NCI-H345 treated with DMSO at 0.1 percent for 48 hours (cell line): ENCODE measurements around the gene UGDH.
"Not testable (repeated sequence)": the region's sequence is repeated elsewhere in the genome, so short reads cannot be mapped to it uniquely, and the experiment has no call there.

Experiments
- DNase-seq: peaks from one replicate; lab custom pipeline; 2025; ENCODE audit not compliant: unreplicated experiment; lab: John Stamatoyannopoulos, UW

UGDH gene

DNA sequence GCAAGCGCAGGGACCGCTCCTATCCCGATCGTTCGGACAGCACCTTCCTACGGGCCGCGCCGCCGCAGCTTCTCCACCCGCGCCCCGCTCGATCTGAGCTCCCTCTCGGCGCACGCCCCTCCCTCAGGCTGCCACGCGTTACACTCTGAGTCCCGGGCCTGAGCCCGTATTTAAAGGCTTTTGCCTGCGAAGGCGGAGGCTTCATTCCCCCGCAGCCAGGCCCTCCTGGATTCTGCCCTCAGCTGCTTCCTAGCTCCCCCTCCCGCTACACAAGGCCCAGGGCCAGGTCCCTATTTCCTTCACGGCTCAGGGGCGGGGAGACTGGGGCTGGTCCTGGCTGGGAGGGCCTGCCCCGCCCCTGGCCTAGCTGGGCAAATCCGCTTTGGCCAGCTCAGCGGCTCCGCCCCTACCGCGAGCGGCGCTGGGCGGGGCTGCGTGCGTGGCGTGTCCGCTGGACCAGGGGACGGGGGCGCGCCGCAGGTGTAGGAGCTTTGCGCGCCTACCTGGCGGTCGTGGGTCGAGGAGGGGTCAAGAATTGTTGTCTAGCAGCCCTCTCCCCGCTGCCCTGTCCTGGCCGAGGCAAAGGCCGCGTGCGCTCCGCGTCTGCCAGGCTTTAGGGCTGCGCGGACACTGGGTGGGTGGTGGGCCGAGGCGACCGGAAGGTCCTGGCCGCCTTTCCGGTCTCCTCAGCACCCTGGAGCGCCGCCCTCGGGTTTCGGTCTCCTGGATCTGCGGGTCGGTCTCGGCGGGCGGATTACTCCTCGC is at the start of gene UGDH:
Gene UGDH, minus strand, starts transcription at position 144 of the 765 bp plus-strand sequence. CDS start 5,927 bp downstream, outside the sequence.
- DNase-seq: peak; percentile 78

DNA sequence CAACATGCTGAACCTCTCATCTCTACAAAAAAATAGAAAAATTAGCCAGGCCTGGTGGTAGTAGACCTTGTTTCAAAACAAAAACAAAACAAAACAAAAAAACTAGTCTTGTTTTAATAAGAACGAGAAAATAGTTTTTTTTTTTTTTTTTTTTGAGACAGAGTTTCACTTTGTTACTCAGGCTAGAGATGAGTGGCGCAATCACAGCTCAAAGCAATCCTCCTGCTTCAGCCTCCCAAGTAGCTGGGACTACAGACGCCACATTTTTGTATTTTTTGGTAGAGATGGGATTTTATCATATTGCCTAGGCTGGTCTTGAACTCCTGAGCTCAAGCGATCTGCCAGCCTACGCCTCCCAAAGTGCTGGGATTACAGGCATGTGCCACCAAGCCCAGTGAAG is 47.7 kb upstream of the UGDH start:
- no peak for DNase-seq

DNA sequence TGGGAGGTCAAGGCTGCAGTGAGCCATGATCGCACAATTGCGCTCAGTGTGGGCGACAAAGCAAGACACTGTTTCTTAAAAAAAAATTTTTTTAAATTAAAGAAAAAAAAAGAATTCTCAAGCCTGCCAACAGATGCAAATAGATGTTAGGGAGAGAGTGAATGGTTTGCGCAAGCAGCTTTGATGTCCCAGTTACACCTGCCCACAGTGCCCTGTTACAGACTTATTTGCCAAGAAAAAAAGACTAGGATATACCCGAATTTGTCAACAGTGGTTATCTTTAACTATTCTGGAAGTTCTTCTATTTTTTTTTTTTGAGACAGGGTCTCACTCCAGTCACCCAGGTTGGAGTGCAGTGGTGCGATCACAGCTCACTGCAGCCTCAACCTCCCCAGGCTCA is 44.3 kb upstream of the UGDH start:
- no peak for DNase-seq

DNA sequence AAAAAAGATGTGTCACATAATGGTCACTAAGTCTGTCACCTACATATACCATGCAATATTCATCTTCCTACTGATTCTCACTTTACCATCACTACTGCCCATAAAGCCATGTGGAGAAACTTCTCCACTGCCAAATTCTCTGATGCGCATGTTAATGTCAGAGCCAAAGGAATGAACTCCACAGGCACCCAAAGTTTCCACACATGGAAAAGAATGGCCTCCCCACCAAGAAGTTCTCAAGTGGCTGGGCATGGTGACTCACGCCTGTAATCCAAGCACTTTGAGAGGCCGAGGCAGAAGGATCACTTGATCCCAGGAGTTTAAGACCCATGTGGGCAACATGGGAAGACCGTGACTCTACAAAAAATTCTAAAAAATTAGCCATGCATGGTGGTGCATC is 43.8 kb upstream of the UGDH start:
- DNase-seq: no peak

DNA sequence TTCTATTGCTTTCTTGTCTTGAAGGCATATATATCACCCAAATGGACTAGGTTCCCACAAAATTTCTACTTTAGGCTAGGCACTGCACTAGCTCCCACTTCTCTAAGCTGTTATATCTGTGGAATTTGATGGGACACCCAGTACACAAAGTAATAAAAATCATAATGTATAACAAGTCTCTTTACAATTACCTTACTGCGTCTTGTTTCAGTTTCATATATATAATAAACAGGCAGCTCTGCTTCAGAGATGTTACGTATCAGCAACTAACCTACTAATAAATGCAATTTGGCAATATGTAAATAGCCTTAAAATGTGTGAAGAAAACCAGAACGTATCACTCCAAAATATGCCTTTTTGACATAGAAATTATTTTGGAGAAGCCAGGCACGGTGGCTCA is 42.0 kb upstream of the UGDH start:
- no peak for DNase-seq

DNA sequence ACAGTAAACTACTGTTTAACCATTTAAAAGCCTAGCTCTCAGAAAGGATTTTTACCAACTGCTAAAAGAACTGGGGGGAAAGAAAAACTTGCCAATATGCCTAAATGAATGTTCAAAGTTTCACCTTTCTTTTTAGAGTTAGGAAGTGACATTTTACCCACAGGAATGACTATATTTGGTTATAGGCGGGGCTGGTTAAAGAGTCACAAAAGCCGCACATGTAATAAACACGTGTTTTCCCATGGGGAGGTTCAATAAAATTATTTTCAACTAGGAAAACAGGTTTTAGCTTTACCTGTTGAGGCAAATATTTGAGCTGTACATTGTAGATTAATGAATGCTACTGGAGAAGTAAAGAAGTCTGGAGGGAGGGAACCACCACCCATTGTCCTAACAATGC is 41.6 kb upstream of the UGDH start:
- DNase-seq: no peak

DNA sequence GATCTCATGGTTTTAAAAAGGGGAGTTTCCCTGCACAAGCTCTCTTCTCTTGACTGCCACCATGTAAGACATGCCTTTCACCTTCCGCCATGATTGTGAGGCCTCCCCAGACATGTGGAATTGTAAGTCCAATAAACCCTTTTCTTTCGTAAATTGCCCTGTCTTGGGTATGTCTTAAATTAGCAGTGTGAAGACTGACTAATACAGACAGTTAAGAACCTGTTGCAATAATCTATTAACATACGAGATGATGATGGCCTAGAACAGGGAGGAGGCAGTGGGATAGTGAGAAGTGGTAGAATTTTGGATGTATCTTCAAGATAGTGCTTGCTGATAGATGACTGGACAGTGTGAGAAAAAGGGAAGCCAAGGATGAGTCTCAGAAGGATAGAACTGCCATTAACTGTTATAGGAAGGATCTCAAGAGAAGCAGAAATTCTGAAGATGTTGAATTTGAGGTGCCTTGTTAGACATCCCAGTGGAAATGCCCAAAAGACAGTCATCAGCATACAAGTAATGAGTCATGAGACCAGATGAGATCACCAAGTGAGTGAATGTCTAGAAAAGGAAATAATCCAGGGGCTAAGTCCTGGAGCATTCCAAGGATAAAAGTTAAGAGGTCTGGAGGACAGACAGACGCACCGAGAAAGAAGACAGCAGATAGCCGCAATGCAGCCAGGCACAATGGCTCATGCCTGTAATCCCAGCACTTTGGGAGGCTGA is 38.8 kb upstream of the UGDH start:
- no peak for DNase-seq

DNA sequence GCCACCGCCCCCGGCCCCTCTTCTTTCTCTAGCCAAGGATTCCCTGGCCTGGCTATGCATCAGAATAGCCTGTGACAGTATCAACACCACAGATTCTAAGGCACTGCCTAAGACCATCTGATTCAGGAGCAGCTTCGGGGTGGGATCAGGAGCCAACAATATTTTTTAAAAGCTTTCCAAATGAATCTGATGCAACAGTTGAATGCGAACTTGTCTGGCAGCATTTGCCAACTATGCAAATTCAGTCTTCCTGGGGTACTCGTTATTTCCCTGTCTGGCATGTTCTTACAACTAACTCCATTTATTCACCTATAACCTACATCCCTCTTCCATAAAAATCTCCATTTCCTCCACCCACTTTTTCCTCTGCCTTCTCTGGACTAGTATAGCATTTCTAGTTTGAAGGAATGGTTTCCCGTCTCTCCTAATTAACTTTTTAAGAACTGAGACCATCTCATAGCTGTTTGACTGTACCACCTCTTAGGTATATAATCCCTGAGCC is 36.2 kb upstream of the UGDH start:
- DNase-seq: no peak

DNA sequence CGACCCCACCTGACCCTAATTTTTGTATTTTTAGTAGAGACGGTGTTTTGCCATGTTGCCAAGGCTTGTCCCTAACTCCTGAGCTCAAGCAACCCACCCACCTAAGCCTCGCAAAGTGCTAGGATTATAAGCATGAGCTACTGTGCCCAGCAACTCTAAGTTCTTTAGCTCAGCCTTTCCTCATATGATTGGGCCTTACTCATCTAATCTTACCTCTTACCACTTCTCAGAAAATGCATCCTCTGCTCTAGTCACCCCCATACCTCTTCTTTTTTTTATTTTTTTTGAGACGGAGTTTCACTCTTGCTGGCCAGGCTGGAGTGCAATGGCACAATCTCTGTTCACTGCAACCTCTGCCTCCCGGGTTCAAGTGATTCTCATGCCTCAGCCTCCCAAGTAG is 35.6 kb upstream of the UGDH start:
- DNase-seq: no peak

DNA sequence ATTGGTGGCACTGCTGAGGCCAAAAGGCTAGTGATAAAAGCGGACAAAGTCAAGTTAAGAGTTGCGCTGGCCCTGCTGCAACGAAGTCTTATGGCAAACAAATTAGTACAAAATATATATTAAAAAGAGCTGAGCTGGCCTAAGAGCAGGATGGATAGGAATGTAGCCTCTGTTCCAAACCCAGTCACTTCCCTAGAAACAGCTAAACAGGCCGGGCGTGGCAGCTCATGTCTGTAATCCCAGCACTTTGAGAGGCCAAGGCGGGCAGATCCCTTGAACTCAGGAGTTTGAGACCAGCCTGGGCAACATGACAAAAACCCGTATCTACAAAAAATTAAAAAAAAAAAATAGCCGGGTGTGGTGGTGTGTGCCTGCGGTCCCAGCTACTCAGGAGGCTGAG is 32.4 kb upstream of the UGDH start:
- DNase-seq: no peak

DNA sequence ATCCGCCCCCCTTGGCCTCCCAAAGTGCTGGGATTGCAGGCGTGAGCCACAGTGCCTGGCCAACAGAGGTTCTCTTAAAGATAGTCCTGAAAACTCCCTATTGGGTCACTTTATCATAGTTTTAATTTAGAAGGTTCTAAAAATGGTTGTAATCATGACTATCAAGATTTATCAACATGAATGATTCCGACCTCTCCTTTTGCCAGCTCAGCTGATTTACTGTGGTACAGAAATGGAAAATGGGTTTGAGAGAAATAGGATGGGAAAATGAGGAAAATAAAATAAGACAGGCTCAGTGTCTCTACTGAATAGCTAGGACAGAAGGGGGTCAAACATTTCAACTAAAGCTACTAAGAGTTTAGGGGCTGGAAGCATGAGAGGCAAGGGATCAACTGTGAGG is 28.2 kb upstream of the UGDH start:
- DNase-seq: no peak

DNA sequence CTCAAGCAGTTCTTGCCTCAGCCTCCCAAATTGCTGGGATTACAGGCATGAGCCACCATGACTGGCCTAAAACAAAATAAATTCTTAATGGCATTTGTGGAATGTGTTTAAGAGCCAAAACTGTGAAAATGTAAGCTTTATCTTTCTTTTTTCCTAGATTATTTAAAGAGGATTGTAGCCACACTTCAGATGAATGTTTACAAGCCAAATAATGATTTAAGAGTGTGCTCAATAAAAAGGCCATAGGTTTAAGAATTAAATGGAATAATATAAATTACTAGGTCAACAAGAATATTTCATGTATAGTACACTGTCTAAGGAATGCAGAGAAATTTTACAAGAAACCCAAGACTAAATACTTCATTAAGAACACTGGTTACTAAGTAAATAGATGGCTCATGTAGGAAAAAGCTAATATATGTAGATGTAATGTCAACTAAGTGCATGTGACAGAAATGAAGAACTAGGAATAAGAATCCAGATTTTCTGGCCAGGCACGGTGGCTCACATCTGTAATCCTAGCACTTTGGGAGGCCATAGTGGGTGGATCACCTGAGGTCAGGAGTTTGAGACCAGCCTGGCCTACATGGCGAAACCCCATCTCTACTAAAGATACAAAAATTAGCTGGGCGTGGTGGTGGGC is 21.3 kb upstream of the UGDH start:
- DNase-seq: no peak

DNA sequence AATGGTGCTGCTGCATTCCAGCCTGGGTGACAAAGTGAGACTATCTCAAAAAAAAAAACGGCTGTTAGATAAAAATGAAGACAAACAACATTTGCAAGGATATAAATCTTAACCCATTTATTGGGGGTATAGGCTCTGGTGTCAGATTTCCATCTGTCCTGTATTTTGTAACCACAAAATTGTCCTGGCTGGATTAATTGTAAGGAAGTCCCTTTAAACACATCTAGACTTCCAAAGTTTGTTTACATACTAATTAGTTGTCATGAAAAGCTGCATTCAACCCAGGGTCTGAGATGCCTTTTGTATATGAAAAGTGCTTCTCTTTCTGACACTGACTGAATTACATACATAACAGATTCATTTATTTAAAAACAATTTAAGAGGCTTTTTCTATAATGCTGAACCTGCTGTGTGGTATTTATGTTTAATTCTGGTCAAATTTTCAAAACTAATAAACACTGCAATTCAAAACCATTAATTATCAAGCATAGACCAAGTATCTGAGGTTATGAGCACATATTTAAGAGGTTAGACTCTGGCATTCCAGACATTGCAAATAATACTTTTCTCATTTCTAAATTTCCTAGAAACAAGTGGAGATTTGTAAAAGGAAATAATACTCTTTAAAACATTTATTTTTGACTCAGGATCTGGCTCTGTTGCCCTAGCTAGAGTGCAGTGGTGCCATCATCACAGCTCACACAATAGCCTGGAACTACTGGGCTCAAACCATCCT is 17.5 kb upstream of the UGDH start:
- DNase-seq: no peak

DNA sequence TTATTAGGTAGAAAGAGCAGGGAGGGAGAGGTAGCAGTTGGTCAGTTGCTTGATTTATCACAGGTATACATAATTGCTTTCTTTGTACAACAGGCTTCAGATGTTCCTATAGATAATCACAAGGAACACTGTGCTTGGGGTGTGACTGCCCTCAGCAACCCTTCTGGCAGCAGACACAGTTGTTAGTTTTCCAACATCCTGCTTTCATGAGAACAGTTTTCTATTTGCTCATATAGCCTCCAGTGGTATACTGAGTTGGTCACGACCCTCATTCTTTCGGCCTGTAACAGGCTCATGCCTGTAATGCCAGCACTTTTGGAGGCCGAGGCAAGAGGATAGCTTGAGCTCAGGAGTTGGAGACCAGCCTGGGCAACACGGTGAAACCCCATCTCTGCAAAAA is 16.8 kb upstream of the UGDH start:
- DNase-seq: not testable (repeated sequence)

DNA sequence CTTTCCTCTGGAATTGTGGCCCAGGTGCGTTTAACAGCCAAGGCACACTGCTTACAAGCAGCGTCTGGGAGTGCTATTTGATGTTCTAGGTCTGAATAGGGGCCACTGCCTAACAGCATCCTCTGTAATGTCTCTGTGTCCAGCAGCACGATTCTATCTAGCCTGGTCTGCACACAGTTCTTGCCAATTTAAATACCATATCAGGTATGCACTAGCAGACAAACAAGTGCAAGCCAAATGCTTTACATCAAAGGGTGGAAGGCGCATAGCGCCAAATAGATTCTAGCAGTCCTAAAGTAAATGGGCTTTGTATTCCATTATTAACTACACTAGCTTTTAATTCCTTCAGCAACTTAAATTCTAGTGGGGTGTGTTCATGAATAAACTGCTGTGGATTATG is 15.8 kb upstream of the UGDH start:
- no peak for DNase-seq

DNA sequence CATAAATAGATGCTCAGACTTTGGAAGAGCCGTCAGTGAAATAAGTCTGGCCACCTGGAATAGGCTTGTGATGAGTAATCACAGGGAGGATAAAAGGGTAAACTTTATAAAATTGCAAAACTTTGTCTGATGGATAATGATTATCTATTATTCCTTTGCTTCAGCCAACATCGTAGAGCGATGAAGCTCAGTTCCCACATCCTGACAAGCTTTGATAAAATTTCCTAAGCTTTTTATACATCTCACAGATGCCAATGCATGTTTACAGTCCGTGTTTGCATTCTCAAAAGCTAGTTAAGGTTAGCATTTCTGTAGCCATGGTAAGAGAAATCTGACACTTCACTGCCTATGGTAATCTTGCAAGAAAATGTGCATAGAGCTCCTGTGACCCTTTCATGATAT is 15.4 kb upstream of the UGDH start:
- DNase-seq: no peak

DNA sequence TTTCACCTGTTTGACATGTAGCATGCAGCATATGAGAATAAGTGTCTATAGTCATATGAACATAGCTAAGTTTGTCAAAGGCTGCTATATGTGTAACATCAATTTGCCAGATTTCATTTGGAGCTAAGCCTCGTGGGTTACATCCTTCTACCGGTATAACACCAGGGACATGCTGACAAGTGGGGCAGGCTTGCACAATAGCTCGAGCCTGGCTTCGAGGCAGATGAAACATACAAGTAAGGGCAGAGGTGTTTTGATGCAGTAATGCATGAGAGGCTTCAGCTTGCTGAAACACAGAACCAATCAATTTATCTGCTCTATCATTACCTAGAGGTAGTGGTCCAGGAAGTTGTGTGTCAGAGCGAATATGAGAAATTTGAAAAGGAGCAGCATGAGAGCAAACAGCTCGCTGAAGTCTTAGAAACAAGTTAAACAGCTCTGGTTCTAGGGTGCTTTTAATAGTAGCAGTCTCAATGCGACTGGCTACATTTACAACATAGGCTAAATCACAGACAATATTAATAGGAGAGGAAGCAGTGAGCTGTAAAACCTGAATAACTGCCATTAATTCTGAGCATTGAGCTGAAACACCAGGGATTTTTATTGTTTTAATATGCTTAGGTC is 14.9 kb upstream of the UGDH start:
- no peak for DNase-seq

DNA sequence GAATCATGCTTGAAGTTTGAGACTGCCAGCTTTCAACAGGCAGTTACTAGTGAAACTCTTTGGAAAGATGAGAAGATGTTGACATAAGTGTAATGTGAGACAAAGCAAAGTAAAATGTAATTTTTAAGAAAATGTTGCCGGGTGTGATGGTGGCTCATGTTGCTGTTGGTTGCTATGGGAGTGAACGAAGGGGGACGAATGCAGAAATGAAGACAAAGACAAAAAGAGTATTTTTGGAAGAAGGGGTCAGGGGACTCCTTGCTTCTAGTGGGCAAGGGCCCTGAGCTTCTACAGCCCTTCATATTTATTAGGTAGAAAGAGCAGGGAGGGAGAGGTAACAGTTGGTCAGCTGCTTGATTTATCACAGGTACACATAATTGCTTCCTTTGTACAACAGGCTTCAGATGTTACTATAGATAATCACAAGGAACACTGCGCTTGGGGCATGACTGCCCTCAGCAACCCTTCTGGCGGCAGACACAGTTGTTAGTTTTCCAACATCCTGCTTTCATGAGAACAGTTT is 11.9 kb upstream of the UGDH start:
- DNase-seq: no peak

DNA sequence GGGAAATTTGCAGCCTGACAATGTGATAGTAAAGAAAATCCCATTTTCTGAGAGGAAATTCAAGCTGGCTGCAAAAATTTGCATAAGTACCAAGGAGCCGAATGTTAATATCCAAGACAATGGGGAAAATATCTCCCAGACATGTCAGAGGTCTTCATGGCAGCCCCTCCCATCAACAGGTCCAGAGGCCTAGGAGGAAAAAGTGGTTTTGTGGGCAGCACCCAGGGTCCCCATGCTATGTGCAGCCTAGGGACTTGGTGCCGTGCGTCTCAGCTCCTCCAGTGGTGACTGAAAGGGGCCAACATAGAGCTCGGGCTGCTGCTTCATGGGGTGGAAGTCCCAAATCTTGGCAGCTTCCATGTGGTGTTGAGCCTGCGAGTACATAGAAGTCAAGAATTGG is 6.3 kb upstream of the UGDH start:
- DNase-seq: no peak

DNA sequence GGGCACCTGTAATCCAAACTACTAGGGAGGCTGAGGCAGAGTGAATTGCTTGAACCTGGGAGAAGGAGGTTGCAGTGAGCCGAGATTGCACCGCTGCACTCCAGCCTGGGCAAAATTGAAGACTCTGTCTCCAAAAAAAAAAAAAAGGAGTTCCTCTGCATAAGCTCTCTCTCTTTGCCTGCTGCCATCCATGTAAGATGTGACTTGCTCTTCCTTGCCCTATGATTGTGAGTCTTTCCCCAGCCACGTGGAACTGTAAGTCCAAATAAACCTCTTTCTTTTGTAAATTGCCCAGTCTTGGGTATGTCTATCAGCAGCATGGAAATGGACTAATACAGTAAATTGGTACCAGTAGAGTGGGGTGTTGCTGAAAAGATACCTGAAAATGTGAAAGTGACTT is 5.0 kb upstream of the UGDH start:
- not testable (repeated sequence) for DNase-seq

DNA sequence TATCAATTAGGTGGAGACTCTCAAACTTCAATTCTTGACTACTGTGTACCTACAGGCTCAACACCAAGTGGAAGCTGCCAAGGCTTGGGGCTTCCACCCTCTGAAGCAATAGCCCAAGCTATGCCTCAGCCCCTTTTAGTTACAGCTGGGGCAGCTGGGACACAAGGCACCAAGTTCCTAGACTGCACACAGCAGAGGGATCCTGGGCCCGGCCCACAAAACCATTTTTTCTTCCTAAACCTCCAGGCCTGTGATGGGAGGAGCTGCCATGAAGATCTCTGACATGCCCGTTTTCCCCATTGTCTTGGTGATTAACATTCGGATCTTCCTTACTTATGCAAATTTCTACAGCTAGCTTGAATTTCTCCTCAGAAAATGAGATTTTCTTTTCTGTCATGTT is 3.4 kb upstream of the UGDH start:
- DNase-seq: no peak
